ENCODE results near the gene SURF6.
"Not testable (repeated sequence)": the region's sequence is repeated elsewhere in the genome, so short reads cannot be mapped to it uniquely, and the experiment has no call there.

Gene SURF6

DNA sequence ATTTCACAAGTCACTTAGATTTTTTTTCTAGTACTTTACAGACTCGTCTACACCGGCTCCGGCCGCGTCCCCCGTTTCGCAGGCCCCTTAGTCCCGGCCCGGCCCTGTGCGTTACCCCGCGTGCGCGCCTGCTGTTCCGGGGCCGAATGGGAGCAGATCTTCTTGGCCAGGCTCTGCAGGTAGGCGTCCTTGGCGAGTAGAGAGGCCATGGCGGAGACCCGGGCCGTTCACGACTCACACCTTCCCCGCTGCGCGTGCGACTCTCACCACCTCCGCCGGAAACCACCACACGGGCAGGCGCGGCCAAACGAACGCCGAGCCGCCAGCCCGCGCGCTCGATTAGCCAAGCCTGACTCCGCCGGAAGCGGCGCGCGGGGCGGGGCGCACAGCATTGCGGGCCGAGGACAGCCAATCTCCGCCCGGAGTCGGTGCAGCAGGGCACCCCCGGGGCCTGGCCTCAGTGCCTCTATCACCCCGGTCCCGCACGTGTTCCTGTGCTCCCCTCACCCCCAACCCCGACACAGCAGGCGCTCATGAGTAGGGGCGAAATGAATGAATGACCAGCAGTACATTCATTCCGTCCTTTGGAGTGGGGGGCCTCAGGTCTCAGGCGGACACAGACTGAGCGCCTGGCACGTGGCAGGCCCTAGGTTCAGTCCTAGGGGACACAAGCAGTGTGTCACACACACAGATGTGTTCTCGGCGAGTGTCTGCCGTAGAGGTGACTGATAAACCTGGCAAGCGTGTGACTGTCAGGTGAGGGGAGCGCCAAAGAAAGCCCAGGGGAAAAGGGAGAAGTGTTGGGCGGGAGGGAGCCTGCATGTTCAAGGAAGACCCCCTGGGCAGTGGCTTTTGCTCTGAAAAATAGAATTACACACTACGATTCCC, at the start of gene SURF6:
SURF6 (minus strand) TSS at position 265 of the 888 bp plus-strand sequence; CDS start at position 209, 56 bp downstream.
- peak; percentile 78 for DNase-seq

DNA sequence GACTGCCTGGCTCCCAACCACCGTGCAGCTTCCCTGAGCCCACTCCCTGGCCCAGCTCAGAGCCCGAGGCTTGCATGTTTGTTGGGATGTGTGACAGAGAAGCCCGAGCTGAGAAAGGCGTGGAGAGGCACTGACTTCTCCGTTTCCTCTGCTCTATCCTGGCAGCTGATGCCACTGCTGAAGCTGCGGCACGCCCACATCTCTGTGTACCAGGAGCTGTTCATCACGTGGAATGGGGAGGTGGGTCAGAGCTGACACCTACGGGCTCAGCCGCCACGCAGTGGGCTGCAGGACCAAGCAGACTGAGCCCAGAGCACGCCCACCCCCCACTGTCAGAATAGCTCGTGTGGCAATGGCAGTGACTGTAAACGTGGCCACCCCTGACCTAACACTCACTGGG, 49.5 kb upstream of the SURF6 start:
- no peak for DNase-seq

DNA sequence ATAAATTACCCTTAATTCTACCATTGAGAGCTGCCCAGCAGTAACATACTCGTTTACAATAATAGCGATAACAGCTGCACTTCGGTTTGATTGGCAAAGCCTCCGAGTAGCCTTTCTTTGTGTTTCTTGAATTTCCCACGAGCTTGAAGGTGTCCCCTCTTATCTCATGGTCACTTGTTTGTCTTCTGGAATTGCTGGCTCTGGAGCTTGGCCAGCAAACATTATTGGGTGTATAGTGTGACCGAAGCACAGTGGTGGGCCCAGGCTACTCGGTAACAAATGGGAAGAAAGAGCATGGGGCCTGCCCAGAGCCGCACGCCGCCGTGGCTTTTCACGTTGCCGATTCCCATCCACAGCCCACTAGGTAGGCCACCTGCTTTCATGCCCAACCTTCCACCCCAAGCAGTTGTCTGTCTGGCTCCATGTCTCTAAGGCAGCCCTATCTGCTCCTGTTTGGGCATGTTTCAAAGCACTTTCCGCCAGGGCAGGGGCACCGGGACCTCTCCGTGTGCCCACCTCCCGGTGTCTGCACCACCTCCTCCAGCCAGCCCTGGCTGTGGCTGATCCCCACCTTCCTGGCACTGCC, 48.8 kb upstream of the SURF6 start:
- no peak for DNase-seq

- DNase-seq: no peak
Measured at GRCh38 chr9:133383438-133383837, 47.5 kb upstream of the SURF6 start.

GRCh38 chr9:133382507-133383141, 46.6 kb upstream of the SURF6 start:
- DNase-seq: no peak

GRCh38 chr9:133380734-133381133, 44.7 kb upstream of the SURF6 start:
- DNase-seq: no peak

GRCh38 chr9:133379153-133380086, 43.4 kb upstream of the SURF6 start:
- no peak for DNase-seq

DNA sequence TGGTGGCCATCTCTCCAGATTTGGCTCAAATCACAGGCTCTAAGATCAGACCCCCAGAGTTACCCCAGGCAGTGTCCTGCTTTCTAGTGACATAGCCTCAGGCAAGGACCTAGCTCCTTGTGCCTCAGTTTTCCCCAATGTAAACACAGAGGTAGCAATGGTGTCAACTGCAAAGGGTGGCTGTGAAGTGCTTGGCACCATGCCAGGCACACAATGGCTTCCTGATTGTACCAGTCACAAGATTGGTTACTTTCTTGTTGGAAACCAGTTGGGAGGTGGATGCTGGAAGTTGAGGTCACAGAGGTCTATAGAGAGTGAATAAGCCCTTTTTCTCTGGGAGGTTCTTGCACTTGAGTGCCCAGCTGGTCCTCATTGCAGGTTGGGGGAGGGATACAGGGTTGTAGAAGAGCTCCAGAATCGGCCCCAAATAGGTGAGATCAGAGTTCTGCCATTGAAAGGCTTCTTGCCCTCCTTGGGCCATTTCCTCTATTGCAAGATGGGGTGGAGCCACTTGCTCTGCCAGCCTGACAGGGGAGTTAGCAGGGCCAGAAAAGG, 42.5 kb upstream of the SURF6 start:
- no peak for DNase-seq

GRCh38 chr9:133377721-133378216, 41.8 kb upstream of the SURF6 start:
- DNase-seq: no peak

DNA sequence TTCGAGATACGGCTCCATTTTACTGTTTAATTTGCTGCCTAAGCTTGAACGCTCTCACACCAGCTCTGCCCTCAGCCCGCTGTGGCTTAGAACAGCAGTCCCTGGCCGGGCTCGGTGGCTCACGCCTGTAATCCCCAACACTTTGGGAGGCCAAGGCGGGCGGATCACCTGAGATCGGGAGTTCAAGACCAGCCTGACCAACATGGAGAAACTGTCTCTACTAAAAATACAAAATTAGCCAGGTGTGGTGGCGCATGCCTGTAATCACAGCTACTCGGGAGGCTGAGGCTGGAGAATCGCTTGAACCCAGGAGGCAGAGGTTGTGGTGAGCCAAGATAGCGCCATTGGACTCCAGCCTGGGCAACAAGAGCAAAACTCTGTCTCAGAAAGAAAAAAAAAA, 41.3 kb upstream of the SURF6 start:
- DNase-seq: not testable (repeated sequence)

- no peak for DNase-seq
Measured at GRCh38 chr9:133375724-133376654, 40.0 kb upstream of the SURF6 start, which contains the start of the genes STKLD1 and SURF4. STKLD1 (plus strand) TSS chr9:133376366; CDS start chr9:133376474, 108 bp downstream. SURF4 (minus strand) TSS chr9:133376060; CDS start chr9:133375969, 91 bp downstream.

- DNase-seq: no peak
Measured at GRCh38 chr9:133375116-133375723, 39.2 kb upstream of the SURF6 start.

- DNase-seq: no peak
Measured at GRCh38 chr9:133374612-133375115, 38.7 kb upstream of the SURF6 start.

DNA sequence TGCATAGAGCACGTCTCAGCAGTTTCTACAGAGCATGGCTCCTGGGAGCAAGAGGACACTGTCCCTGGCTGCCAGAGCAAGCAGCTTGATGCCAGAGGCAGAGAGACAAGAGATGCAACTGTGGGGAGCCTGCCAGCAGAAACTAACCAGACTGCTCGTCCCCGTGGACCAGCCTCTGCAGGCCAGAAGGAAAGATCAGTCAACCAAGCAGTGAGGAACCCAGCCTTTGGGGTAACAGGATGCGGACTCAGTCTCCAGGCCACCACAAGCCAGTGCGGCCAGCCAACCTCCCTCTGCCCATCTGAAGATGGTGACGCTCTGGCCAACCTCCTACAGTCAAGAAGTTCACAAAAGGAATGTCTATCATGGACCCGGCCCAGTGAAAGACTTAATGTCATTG, 36.2 kb upstream of the SURF6 start:
- no peak for DNase-seq

GRCh38 chr9:133371261-133371711, 35.3 kb upstream of the SURF6 start:
- no peak for DNase-seq

DNA sequence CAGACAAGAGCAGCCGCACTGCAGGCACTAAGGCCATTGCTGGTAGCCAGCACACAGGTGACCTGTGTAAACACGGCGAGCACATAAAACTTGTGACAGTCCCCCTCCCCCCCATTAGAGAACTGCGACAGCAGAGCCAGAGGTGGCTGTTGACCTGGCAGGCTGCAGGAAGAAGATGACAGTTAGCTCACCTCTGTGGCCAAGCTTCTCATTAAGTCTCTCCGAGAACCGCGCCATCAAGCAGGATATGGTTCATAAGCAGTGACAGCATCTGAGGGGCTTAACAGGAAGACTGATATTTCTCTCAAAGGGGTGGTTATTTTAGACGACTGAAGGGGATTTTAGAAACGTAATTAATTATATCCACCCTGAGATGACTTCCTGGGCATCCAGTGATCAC, 34.7 kb upstream of the SURF6 start:
- no peak for DNase-seq

DNA sequence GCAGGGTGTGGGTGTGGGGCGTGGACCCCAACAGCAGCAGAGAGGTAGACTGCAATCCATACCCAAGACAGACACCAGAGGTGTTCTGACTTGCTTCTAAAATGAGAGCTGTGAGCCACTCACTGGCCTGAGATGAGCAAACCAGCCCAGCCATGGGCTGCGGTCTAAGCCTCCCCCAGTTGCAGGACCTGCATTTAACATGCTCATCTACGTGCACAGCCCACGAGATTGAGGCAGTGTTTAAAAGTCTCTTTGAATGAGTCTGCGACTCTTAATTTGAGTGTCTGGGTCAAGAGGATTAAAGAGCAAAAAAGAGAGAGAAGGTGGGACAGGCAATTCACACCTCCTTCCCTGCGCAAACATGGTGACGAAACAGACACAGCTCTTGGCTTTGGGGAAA, 33.9 kb upstream of the SURF6 start:
- no peak for DNase-seq

DNA sequence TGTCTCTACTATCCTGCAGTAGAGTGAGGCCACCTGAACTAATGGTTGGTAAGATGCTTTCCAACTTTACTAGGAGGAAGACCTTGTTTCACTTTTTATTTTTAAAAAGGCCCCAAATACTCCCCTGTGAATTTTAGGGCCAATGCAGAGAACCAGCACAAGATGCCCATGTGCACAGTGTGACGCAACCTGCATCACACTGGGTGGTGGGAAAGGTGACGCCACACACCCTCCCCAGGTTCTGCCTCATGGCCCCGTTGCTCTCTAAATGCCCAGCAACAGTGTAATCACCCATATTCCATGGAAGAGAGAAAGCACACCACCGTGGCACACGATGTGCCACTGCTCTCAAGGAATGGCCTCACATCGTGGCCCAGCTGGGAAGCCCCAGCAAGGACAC, 33.4 kb upstream of the SURF6 start:
- no peak for DNase-seq

DNA sequence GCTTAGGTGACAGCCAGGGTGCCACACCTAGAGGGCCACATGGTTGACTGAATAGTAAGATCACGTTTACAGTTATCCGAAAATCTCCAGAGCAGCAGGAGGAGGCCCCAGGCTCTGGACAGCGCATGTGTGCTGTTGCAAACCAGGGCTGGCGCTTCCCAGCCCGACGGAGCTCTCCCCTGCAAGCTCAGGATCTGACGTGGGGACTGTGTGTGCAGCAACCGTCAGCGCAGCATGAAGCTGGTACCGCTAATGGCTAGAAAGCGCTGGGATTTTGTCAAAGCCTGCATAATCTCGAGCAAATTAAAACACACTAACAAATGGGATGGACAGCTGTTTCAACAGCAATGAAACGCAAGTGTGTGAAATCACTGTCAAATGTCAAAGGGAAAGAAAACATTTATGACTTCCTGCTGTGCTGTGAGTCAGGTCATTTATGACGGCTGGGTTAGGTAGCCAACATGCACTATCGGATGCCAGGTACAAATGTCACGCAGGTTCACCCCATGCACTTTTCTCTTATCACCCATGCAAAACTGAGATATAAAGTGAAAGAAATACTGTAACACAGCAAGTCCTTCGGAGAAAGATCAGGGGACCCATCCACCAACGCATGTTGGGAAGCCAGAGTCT, 32.4 kb upstream of the SURF6 start:
- DNase-seq: no peak

DNA sequence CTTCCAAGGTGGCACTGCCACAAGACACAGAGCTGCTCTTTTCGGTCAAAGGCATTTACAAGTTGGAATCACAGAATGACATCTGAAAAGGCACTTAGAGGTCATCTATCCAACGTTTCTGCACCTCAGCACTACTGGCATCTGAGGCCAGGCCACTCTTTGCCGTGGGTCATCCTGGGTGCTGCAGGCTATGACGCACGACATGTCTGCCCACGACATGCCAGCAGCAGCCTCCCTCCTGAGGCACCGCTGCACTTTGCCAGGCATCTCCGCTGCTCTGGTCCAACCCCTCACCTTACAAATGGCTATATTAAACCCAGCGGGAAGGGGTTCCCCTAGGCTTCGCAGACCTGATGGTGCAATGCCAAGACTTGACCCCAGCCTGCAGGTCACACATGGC, 31.8 kb upstream of the SURF6 start:
- DNase-seq: no peak

Measured in cortex of kidney (tissue), 1 donor.